ENCODE measurements around the gene TPO.

- TF ChIP-seq CTCF (IDR thresholded peaks at IDR 0.05; ENCODE audit: low read depth, low read length, missing input control): no peak
- TF ChIP-seq GABPA (IDR thresholded peaks at IDR 0.05 in 1 of 2, conservative IDR thresholded peaks at IDR 0.05 in 1 of 2): no peak
- no peak for TF ChIP-seq TAF1 (conservative IDR thresholded peaks at IDR 0.05)
- TF ChIP-seq YY1 (IDR thresholded peaks at IDR 0.05): no peak
- TF ChIP-seq MAX (IDR thresholded peaks at IDR 0.05): no peak
- no peak for TF ChIP-seq SP1 (IDR thresholded peaks at IDR 0.05)
Measured at GRCh38 chr2:1527153-1527992, 114.1 kb downstream of the TPO start.

Measured in liver (tissue), 3 donors.